Mesothelial cell of epicardium (in vitro differentiated cells): ENCODE data around the gene FRMD5. TPM values are rescaled to one million over a fixed set of nuclear protein-coding genes. Genes with fewer than 3 reads are reported as not detected.

ENCODE experiments used
- DNase-seq, 2 experiments: peaks; one replicate each; pipeline ENCODE4 v3.0.0; 2021; ENCODE audit warnings: low spot score in 2 of 2; ENCODE audit not compliant: unreplicated experiment in 2 of 2
- H3K27ac Mint-ChIP-seq: 2 replicates; pipeline ENCODE4 v1.8.0; 2021; ENCODE audit warnings: mixed read lengths
- H3K27me3 Mint-ChIP-seq: 2 replicates; pipeline ENCODE4 v1.8.0; 2021; ENCODE audit warnings: low read depth, mixed read lengths
- H3K36me3 Mint-ChIP-seq: 2 replicates; pipeline ENCODE4 v1.8.0; 2021; ENCODE audit warnings: mixed read lengths
- H3K4me1 Mint-ChIP-seq: 2 replicates; pipeline ENCODE4 v1.8.0; 2021; ENCODE audit warnings: mixed read lengths
- H3K4me3 Mint-ChIP-seq: 2 replicates; pipeline ENCODE4 v1.8.0; 2021; ENCODE audit warnings: mild to moderate bottlenecking, moderate library complexity, mixed read lengths
- H3K9me3 Mint-ChIP-seq: 2 replicates; pipeline ENCODE4 v1.8.0; 2021; ENCODE audit warnings: mixed read lengths
- total RNA-seq: library from RNA; stranded (reverse); gene quantifications from 3 replicates; pipeline ENCODE4 v1.2.1, GENCODE V29; 2021
- TF ChIP-seq, protein P1 (sequence below): fragments of 200-600 bp; sonication (generic); IDR thresholded peaks from one replicate; pipeline ENCODE4 v1.5.0; 2021; ENCODE audit warnings: antibody characterized with exemption; ENCODE audit not compliant: unreplicated experiment

FRMD5 gene
- total RNA-seq, 1 donor from 2014 or later: 2.5 TPM

DNA sequence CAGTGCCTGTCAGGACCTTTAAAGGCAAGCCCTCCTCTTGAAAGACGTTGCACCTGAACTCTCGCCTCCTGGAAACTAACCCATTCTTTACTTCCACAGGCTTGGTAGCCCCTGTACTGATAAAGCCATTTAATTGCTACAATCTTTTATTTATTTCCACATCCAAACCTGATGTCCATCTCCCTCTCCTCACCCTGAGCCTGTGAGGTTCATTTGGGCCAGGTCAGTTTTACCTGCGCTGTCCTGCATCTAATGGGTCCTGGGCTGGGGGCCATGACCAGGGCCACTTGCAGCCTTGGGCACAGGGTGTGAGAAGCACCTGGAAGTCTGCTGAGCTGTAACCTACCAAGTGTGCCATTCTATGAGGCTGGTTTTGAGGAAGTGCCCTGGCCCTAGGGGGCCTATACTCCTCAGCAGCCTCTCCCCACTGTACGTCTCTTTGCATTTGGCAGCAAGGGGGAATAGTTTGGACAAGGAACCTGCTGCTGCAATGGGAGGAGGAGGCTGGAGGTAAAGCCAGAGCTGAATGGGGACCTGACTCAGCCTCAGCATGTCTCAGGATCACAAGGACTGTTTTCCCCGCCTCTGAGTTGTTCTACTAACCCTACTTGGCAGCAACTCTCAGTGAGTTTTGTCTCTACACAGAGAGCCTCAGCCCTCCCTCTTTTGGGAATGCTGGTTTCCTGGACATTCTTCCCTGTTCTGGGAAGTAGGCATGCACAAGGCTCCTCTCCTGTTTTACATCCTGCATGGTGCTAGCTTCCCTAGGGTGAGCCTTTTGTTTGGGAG lies 314.5 kb downstream of the FRMD5 start:
- H3K4me1 Mint-ChIP-seq: peaks cover 6% of the 10 kb centered on the region
- DNase-seq: no peak
- TF ChIP-seq, protein P1, sequence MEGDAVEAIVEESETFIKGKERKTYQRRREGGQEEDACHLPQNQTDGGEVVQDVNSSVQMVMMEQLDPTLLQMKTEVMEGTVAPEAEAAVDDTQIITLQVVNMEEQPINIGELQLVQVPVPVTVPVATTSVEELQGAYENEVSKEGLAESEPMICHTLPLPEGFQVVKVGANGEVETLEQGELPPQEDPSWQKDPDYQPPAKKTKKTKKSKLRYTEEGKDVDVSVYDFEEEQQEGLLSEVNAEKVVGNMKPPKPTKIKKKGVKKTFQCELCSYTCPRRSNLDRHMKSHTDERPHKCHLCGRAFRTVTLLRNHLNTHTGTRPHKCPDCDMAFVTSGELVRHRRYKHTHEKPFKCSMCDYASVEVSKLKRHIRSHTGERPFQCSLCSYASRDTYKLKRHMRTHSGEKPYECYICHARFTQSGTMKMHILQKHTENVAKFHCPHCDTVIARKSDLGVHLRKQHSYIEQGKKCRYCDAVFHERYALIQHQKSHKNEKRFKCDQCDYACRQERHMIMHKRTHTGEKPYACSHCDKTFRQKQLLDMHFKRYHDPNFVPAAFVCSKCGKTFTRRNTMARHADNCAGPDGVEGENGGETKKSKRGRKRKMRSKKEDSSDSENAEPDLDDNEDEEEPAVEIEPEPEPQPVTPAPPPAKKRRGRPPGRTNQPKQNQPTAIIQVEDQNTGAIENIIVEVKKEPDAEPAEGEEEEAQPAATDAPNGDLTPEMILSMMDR: no peak
- no peaks in the 10 kb centered on the region for H3K9me3 Mint-ChIP-seq
- no peak overlapping the region for H3K4me3 Mint-ChIP-seq
- no peaks in the 10 kb centered on the region for H3K36me3 Mint-ChIP-seq
- H3K27me3 Mint-ChIP-seq: no peaks in the 10 kb centered on the region
- no peak overlapping the region for H3K27ac Mint-ChIP-seq

DNA sequence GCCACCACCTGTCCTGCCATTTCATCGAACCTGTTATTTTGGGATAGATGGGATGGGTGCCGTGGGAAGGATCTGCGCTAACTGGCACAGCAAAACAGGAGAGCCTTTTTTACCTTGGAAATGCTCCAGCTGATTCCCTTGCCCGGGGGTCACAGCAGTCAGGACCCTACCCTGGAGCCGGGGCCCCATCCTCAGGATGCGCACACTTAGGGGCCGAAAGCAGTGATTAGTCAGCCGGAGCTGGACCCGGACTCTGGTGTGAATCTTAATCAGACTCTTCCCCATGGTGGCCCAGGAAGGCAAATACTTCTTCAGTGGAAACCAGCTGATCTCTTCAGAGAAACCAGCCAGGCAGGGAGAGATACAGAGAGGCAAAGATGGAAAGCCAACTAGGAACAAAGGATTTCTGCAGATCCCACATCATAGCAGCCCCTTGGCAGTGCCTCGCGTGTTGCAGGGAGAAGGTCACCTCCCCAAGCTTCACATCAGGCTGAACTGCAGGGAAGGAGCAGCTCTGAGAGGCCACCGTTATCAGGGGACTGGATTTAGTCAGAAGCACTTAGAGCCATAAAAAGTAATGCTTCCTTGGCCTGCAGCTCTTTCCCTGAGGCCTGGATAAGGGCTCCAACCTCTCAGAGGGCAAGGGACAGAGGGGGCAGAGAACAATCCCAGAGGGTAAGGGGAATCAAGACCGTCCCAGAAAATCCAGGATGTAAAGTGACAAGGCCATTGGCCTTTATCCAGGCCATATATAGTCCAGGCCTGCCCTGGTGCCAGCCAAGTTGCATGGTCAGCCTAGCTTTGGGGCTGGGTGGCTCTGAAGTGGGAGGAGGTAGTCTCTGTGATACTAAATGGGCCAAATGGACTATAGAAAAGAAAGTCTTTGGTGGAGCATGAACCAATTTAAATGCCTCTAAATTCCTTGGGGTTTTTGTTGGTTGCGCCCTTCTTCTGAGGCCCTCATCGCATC lies 315.4 kb downstream of the FRMD5 start:
- no peak for DNase-seq
- Mint-ChIP-seq H3K4me1 (peaks cover 6% of the 10 kb centered on the region), H3K4me3 (no peak overlapping the region), H3K27ac (no peak overlapping the region), H3K9me3 (no peaks in the 10 kb centered on the region), H3K36me3 (no peaks in the 10 kb centered on the region), H3K27me3 (no peaks in the 10 kb centered on the region)
- TF ChIP-seq, protein P1: no peak

DNA sequence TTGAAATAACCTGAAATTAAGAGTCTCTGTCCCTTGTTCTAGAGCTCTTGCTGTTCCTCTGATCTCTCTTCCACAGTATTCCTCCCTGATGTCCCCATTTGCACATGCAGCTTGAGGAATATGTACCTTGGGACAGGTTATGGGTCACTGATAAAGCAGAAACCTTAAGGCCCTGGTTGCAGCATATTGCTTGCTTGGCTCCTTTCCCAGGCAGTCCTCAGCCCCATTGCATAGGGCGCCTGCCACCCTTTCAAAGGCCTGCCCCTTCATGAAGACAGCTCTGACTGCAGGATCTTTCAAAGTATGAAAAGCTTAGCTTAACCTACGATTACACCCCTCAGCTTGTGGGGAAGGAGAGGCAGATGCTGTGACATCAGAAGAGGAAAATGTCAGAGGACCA lies 316.6 kb downstream of the FRMD5 start:
- H3K27ac Mint-ChIP-seq: no peak overlapping the region
- no peak for DNase-seq

DNA sequence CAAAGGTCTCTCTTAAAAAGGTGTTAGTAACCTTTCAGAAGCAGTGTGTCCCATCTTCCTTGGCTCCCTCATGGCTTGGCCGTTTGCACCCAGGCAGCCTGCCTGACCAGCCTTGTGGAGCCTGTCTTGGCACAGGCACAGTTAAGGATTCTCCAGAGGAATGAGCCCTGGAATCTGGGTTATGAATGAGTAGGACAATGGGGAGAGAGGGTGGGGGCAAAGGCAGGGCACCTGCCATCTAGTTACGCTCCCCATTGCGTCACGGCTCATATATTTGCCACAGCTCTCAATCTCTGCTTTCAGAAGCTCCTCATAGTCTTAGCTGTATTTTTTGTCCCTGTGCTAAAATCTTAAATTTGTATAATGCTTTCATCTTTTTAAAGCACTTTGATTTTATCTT lies 317.7 kb downstream of the FRMD5 start:
- H3K27ac Mint-ChIP-seq: no peak overlapping the region
- H3K4me1 Mint-ChIP-seq: peaks cover 6% of the 10 kb centered on the region
- no peaks in the 10 kb centered on the region for H3K36me3 Mint-ChIP-seq
- H3K27me3 Mint-ChIP-seq: no peaks in the 10 kb centered on the region
- DNase-seq: no peak
- H3K9me3 Mint-ChIP-seq: no peaks in the 10 kb centered on the region
- TF ChIP-seq, protein P1: no peak
- no peak overlapping the region for H3K4me3 Mint-ChIP-seq

More for the DNA sequence above, 316.6 kb downstream of the FRMD5 start:
- Mint-ChIP-seq H3K27me3 (no peaks in the 10 kb centered on the region), H3K4me3 (no peak overlapping the region), H3K4me1 (peaks cover 6% of the 10 kb centered on the region), H3K36me3 (no peaks in the 10 kb centered on the region), H3K9me3 (no peaks in the 10 kb centered on the region)
- TF ChIP-seq, protein P1: no peak

DNA sequence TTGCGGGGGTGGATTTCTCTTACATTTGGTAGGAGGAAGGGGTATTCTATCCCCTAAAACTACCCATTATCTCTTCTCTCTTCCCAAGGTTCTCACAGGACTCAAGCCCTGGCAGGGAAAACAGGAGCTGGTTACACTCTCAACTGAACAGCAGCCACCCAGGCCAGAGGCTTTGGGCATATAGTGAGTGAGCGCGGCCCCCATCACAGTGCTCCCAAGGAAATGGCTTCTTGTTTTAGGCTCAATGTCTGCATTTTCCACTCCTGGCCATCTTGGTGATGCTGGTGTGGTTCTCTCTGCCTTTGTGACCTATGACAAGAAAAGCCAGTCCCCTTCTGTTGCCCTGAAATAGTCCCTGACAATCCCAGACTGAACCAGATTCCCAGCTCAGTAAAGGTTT lies 318.2 kb downstream of the FRMD5 start:
- H3K9me3 Mint-ChIP-seq: no peaks in the 10 kb centered on the region
- TF ChIP-seq, protein P1: no peak
- no peaks in the 10 kb centered on the region for H3K36me3 Mint-ChIP-seq
- no peak for DNase-seq
- H3K4me3 Mint-ChIP-seq: no peak overlapping the region
- H3K4me1 Mint-ChIP-seq: peaks cover 6% of the 10 kb centered on the region
- H3K27me3 Mint-ChIP-seq: no peaks in the 10 kb centered on the region
- no peak overlapping the region for H3K27ac Mint-ChIP-seq
